Measurements from ENCODE around the gene PNRC1.

- no peak for TF ChIP-seq CTCF (IDR thresholded peaks at IDR 0.05; ENCODE audit: insufficient read depth, low read depth, low read length)
- TF ChIP-seq EZH2 (IDR thresholded peaks at IDR 0.05; ENCODE audit: insufficient read depth, low read length) = no peak
Measured at GRCh38 chr6:89047473-89047872, 33.1 kb upstream of the PNRC1 start.

Data from astrocyte (in vitro differentiated cells and primary cell).